PFSK-1 (cell line): Measurements from ENCODE around the gene CTIF.

Experiments used
- FOXP2 ChIP-seq: optimal IDR thresholded peaks from 2 replicates; pipeline ENCODE3; 2011; ENCODE audit warnings: borderline replicate concordance, control low read depth, inconsistent platforms; ENCODE audit not compliant: insufficient read depth; ENCODE audit errors: extremely low read length, extremely low read depth
- POLR2AphosphoS5 ChIP-seq: IDR thresholded peaks from 2 replicates; pipeline ENCODE4 v1.6.1; 2012; ENCODE audit warnings: low read depth, mild to moderate bottlenecking, control low read depth, low read length, moderate library complexity
- SIN3A ChIP-seq: IDR thresholded peaks from 2 replicates; pipeline ENCODE4 v1.6.1; 2012; ENCODE audit warnings: mild to moderate bottlenecking, low read length, moderate library complexity, borderline replicate concordance; ENCODE audit not compliant: insufficient read depth
- TAF1 ChIP-seq: IDR thresholded peaks from 2 replicates; pipeline ENCODE4 v1.6.1; 2012; ENCODE audit warnings: low read length, control low read depth, borderline replicate concordance; ENCODE audit not compliant: insufficient read depth
- TF ChIP-seq, protein P1 (sequence below), 2 experiments: IDR thresholded peaks; 2 replicates each; pipeline versions ENCODE4 v1.6.1 to v1.8.0; 2011 to 2012; ENCODE audit warnings: low read depth in 2 of 2, low read length in 2 of 2, control low read depth in 1 of 2, inconsistent platforms in 1 of 2, mild to moderate bottlenecking in 1 of 2, moderate library complexity in 1 of 2; ENCODE audit not compliant: insufficient read depth in 1 of 2

CTIF gene

DNA sequence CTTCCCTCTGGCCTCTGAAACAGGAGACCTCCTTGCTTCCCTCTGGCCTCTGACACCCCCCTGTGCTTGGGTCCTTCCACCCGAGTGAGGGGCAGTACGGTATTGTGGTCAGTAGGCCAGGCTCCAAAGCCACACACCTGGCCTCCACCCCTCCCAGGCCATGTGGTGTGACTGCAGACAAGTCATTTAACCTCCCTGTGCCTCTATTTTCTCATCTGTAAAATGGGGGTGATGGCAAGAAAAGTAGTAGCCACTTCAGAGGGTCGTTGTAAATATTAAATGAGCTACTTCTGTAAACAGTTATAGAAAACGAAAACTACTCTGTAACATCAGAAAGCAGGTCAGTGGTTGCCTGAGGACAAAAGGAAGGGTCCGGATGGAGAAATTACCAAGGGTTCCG lies 337.8 kb downstream of the CTIF start:
- TF ChIP-seq TAF1: no peak
- no peak for TF ChIP-seq POLR2AphosphoS5
- TF ChIP-seq FOXP2: no peak
- TF ChIP-seq, protein P1, sequence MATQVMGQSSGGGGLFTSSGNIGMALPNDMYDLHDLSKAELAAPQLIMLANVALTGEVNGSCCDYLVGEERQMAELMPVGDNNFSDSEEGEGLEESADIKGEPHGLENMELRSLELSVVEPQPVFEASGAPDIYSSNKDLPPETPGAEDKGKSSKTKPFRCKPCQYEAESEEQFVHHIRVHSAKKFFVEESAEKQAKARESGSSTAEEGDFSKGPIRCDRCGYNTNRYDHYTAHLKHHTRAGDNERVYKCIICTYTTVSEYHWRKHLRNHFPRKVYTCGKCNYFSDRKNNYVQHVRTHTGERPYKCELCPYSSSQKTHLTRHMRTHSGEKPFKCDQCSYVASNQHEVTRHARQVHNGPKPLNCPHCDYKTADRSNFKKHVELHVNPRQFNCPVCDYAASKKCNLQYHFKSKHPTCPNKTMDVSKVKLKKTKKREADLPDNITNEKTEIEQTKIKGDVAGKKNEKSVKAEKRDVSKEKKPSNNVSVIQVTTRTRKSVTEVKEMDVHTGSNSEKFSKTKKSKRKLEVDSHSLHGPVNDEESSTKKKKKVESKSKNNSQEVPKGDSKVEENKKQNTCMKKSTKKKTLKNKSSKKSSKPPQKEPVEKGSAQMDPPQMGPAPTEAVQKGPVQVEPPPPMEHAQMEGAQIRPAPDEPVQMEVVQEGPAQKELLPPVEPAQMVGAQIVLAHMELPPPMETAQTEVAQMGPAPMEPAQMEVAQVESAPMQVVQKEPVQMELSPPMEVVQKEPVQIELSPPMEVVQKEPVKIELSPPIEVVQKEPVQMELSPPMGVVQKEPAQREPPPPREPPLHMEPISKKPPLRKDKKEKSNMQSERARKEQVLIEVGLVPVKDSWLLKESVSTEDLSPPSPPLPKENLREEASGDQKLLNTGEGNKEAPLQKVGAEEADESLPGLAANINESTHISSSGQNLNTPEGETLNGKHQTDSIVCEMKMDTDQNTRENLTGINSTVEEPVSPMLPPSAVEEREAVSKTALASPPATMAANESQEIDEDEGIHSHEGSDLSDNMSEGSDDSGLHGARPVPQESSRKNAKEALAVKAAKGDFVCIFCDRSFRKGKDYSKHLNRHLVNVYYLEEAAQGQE (IDR thresholded peaks at IDR 0.05; ENCODE audit: insufficient read depth in 1 of 2, low read depth in 2 of 2, low read length in 2 of 2): no peak
- no peak for TF ChIP-seq SIN3A

DNA sequence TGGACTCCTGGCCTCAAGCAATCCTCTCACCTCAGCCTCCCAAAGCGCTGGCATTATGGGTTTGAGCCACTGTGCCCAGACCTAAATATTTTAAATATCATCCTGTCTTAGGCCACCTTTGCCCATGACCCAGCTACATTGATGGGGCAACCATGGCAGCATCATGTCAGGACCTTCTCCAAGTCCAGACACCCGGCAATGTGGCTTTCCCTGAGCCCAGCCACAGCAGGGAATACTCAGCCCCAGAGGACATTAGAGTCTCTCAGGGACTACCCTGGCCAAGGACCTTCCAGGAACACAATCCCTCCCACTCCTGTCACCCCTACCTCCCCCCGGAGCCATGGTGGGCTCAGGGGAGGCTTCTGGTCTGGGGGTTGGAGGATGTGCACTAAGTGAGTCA lies 339.1 kb downstream of the CTIF start:
- TF ChIP-seq SIN3A (no peak), POLR2AphosphoS5 (no peak), FOXP2 (no peak), TAF1 (no peak)
- TF ChIP-seq, protein P1 (IDR thresholded peaks at IDR 0.05; ENCODE audit: insufficient read depth in 1 of 2, low read depth in 2 of 2, low read length in 2 of 2): no peak

DNA sequence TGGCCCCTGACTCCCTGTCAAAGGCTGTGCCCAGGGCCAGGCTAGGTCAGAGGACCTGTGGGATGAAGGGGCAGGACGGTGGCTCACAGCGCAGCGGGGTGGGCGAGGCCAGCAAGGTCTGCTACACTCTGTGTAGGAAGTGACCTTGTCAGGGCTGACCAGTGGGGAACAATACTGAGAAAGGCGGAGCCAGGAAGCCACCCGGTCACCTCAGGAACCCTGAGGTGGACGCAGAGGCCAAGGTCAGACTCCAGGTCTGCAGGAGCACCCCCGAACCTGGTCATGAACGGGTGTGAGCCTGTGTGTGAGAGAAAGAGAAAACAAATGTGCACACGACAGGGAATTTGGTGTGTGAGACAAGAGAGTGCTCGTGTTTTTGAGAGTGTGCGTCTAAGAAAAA lies 339.6 kb downstream of the CTIF start:
- TF ChIP-seq SIN3A: no peak
- no peak for TF ChIP-seq TAF1
- TF ChIP-seq, protein P1 (IDR thresholded peaks at IDR 0.05; ENCODE audit: insufficient read depth in 1 of 2, low read depth in 2 of 2, low read length in 2 of 2): no peak
- TF ChIP-seq POLR2AphosphoS5: no peak
- no peak for TF ChIP-seq FOXP2

DNA sequence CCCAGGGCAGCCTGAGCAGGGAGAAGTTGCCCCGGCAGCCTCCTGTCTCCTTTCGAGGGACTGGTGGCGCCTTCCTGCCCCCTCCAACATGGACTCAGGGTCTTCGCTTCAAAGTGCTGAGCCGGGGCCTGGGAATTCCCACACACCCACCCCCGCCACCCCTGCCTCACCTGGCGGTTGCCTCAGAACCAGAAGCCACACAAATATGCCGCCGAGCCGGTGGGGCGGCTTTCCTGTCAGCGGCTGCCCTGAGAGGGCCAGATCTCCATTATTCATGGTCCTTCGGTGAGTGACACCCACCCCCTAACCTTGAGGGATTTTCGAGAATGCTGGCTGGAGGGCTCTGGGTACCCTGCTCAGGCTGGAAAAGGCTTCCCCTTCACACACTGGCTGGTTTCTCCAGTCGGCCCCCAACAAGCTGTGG lies 340.2 kb downstream of the CTIF start:
- TF ChIP-seq SIN3A (no peak), FOXP2 (no peak), POLR2AphosphoS5 (no peak), TAF1 (no peak)
- TF ChIP-seq, protein P1 (IDR thresholded peaks at IDR 0.05; ENCODE audit: insufficient read depth in 1 of 2, low read depth in 2 of 2, low read length in 2 of 2): no peak

DNA sequence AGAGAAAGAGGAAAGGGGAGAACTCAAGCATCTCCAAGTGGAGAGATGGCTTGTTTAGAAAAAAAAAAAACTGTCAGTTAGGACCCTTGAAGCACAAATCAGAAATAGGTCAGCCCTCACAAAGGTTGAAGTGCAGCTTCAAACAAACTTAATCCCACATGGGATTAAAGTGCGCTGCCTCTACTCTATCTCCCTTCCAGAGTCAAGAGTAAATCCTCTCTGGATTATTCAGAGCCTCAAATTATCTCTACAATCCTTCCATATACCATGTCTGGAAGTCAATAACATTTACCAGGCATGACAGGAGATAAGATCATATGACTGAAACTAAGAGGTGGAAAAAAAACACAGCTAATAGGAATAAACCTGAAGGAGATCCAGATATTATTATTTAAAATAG lies 342.1 kb downstream of the CTIF start:
- TF ChIP-seq TAF1 (no peak), POLR2AphosphoS5 (no peak), SIN3A (no peak)
- TF ChIP-seq, protein P1 (IDR thresholded peaks at IDR 0.05; ENCODE audit: insufficient read depth in 1 of 2, low read depth in 2 of 2, low read length in 2 of 2): no peak
